ENCODE results near the gene TSPAN18.

Gene TSPAN18

DNA sequence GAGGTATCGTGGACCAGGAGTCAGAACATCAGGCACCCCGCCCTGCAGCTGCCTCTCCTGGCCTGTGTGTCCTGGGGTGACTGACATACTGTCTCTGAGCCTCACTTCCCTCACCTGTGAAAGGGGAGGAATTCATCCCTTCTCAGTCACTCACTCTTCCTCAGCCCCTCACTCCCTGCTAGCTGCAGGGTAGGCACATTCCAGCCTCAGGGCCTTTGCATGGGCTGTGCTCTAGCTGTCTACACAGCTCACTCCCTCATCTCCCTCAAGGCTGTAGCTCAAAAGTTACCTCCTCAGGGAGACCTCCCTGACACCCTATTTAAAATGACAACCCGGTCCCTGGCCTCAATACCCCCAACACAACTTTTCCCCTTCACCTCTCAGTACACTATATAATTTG, 221.4 kb downstream of the TSPAN18 start:
- no peak for TF ChIP-seq CTCF (IDR thresholded peaks at IDR 0.05; ENCODE audit: borderline replicate concordance, insufficient read depth, low read depth, low read length)
- H3K4me3 ChIP-seq (ENCODE audit: low read depth, low read length), result no peak overlapping the region

- H3K4me3 ChIP-seq (ENCODE audit: low read depth, low read length), result no peak overlapping the region
- TF ChIP-seq CTCF (IDR thresholded peaks at IDR 0.05; ENCODE audit: borderline replicate concordance, insufficient read depth, low read depth, low read length), result peak; percentile 41; the same call in 1 of the 2 replicates
Observed at GRCh38 chr11:44949160-44950030, 222.6 kb downstream of the TSPAN18 start.

GRCh38 chr11:44950031-44950624, 223.4 kb downstream of the TSPAN18 start:
- no peak for TF ChIP-seq CTCF (IDR thresholded peaks at IDR 0.05; ENCODE audit: borderline replicate concordance, insufficient read depth, low read depth, low read length)
- H3K4me3 ChIP-seq (ENCODE audit: low read depth, low read length), result no peak overlapping the region

DNA sequence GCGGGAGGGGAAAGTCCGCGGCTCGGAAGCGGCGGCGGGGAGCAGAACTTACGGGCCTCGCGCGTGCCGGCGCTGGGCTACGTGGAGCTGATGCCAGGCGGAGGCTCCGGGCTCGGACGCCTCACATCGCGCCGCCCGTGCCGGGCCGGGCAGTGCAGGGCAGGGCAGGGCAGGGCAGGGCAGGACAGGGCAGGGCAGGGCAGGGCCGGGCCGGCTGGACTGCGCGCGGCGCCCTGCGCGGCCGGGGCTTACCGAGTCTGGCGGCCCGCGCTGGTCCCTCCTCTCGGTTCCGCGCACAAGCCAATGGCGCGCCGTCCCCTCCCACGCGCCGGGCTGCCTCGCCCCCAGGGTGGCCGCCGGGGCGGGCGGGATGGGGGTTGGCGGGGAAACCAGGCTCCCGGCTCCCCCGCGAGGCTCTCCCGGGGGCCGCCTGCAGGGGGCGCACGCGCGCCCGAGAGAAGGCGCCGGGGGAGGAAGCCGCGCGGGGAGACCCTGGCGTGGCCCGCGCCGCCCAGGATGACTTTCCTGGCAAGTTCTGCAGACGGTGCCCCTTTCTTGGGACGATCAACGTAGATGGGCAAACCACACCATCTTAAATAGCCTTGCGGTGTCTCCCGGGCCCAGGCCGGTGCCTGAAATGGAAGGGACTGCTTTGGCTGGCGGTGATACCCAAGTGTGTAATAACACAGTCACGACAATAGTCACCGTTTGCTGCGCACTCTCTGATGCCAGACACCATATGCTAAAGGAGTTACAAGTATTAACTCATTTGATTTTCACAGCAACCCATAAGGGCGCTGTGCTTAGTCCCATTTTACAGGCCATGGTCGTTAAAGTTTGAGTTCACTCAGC, 224.1 kb downstream of the TSPAN18 start, which contains the start of gene TP53I11:
Gene TP53I11, minus strand, starts transcription at position 259 of the 852 bp plus-strand sequence. CDS start 12,548 bp downstream, outside the sequence.
- peak; percentile 54 for TF ChIP-seq CTCF (IDR thresholded peaks at IDR 0.05; ENCODE audit: borderline replicate concordance, insufficient read depth, low read depth, low read length)
- no peak within 1 kb of the TSS for H3K4me3 ChIP-seq (ENCODE audit: low read depth, low read length)

GRCh38 chr11:44952082-44952481, 225.3 kb downstream of the TSPAN18 start:
- no peak for TF ChIP-seq CTCF (IDR thresholded peaks at IDR 0.05; ENCODE audit: borderline replicate concordance, insufficient read depth, low read depth, low read length)
- no peak overlapping the region for H3K4me3 ChIP-seq (ENCODE audit: low read depth, low read length)

DNA sequence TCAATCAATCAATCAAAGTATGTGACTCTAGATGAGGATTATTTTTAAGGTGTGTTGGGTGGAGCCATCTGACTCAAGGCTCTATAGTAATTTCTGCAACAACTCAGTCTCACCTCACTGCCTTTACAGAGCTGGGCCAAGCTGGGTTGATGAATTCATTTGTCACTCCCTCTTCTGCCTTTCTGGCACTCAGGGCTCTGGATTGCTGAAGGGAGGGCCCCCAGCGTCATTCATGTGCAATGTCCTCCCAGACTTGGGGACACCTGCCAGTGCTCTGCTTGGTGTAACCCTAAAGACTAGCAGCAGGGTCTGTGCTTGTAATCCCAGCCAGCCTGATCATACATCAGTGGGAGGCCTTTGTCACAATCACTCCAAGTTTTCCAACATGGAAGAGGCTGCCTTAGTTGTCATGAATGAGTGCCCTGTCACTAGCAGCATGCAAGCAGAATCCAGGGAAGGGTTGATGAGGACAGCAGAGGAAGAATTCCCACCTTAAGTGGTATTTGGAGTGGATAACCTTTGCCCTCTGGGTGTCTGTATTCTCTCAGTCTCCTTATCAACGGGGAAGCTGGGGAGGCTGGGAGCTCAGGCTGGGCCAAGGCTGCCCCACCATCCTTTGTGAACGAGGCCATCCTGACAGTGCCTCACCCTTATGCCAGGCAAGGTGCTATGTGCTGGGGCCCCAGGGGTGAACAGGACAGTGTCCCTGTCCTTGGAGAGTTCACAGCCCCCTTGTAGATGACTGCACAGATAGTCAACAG, 225.9 kb downstream of the TSPAN18 start:
- no peak for TF ChIP-seq CTCF (IDR thresholded peaks at IDR 0.05; ENCODE audit: borderline replicate concordance, insufficient read depth, low read depth, low read length)

More for the DNA sequence above, 225.9 kb downstream of the TSPAN18 start:
- no peak overlapping the region for H3K4me3 ChIP-seq (ENCODE audit: low read depth, low read length)
